ENCODE results near the gene KLHL26.
A peak's percentile ranks its signal among the peaks of the same experiment; 100 is the strongest.

The KLHL26 gene

GRCh38 chr19:18647807-18648206 lies 11.0 kb downstream of the KLHL26 start:
- ChIA-PET CTCF (no interaction called here), POLR2A (no interaction called here)
- Histone ChIP-seq H3K4me3 (ENCODE audit: low read depth, low read length) (no peak overlapping the region), H3K4me1 (ENCODE audit: control insufficient read depth, insufficient read depth, low read length) (no peaks in the 10 kb centered on the region), H3K27ac (ENCODE audit: extremely low read depth, low read depth, low read length) (no peak overlapping the region), H3K36me3 (ENCODE audit: control insufficient read depth in 2 of 2, insufficient read depth in 1 of 2, low read length in 2 of 2) (no peaks in the 10 kb centered on the region), H3K9me3 (ENCODE audit: control insufficient read depth, insufficient read depth, low read depth, low read length) (no peaks in the 10 kb centered on the region)
- TF ChIP-seq, protein P1, sequence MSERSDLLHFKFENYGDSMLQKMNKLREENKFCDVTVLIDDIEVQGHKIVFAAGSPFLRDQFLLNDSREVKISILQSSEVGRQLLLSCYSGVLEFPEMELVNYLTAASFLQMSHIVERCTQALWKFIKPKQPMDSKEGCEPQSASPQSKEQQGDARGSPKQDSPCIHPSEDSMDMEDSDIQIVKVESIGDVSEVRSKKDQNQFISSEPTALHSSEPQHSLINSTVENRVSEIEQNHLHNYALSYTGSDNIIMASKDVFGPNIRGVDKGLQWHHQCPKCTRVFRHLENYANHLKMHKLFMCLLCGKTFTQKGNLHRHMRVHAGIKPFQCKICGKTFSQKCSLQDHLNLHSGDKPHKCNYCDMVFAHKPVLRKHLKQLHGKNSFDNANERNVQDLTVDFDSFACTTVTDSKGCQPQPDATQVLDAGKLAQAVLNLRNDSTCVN (tag by site-specific recombination; optimal IDR thresholded peaks at IDR 0.05) = no peak
- TF ChIP-seq ZNF366 (tag by site-specific recombination; conservative IDR thresholded peaks at IDR 0.05) = 0 out of 2 replicates have a peak, but pooled peaks have one; percentile 5
- TF ChIP-seq, protein P2, sequence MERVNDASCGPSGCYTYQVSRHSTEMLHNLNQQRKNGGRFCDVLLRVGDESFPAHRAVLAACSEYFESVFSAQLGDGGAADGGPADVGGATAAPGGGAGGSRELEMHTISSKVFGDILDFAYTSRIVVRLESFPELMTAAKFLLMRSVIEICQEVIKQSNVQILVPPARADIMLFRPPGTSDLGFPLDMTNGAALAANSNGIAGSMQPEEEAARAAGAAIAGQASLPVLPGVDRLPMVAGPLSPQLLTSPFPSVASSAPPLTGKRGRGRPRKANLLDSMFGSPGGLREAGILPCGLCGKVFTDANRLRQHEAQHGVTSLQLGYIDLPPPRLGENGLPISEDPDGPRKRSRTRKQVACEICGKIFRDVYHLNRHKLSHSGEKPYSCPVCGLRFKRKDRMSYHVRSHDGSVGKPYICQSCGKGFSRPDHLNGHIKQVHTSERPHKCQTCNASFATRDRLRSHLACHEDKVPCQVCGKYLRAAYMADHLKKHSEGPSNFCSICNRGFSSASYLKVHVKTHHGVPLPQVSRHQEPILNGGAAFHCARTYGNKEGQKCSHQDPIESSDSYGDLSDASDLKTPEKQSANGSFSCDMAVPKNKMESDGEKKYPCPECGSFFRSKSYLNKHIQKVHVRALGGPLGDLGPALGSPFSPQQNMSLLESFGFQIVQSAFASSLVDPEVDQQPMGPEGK (tag by site-specific recombination; IDR thresholded peaks at IDR 0.05) = no peak

- Histone ChIP-seq H3K4me3 (ENCODE audit: low read depth, low read length) (no peak overlapping the region), H3K27ac (ENCODE audit: extremely low read depth, low read depth, low read length) (no peak overlapping the region), H3K36me3 (ENCODE audit: control insufficient read depth in 2 of 2, insufficient read depth in 1 of 2, low read length in 2 of 2) (no peaks in the 10 kb centered on the region), H3K9me3 (ENCODE audit: control insufficient read depth, insufficient read depth, low read depth, low read length) (no peaks in the 10 kb centered on the region), H3K4me1 (ENCODE audit: control insufficient read depth, insufficient read depth, low read length) (no peaks in the 10 kb centered on the region)
- ChIA-PET CTCF (interaction anchor here (0.5 to 0.6 kb wide), 4 partner anchors 17 to 195 kb away, joined by 3 to 4 read pairs (median 3); no protein-coding TSS in a partner anchor), POLR2A (interaction anchor here (0.5 kb wide), 1 partner anchor 115 kb away, joined by 4 read pairs; no protein-coding TSS in a partner anchor)
- TF ChIP-seq ZNF302 (tag by site-specific recombination; IDR thresholded peaks at IDR 0.05; ENCODE audit: low read depth) (no peak), ZNF341 (tag by site-specific recombination; IDR thresholded peaks at IDR 0.05; ENCODE audit: low read depth) (no peak; the same call in 1 of the 2 replicates), ZNF416 (tag by site-specific recombination; IDR thresholded peaks at IDR 0.05) (no peak), ZNF843 (tag by site-specific recombination; IDR thresholded peaks at IDR 0.05) (no peak), ZNF16 (tag by site-specific recombination; IDR thresholded peaks at IDR 0.05; ENCODE audit: low read depth) (no peak), ZNF214 (tag by site-specific recombination; IDR thresholded peaks at IDR 0.05; ENCODE audit: borderline replicate concordance) (no peak), GFI1B (tag by site-specific recombination; IDR thresholded peaks at IDR 0.05) (no peak), ZNF184 (tag by site-specific recombination; IDR thresholded peaks at IDR 0.05) (no peak), HOXC10 (CRISPR knock-in tag; IDR thresholded peaks at IDR 0.05) (no peak), SP7 (tag by site-specific recombination; IDR thresholded peaks at IDR 0.05) (no peak)
- TF ChIP-seq, protein P1 (tag by site-specific recombination; optimal IDR thresholded peaks at IDR 0.05) = no peak
Observed at GRCh38 chr19:18648973-18649315, 12.1 kb downstream of the KLHL26 start.

- TF ChIP-seq ZNF433 (tag by site-specific recombination; IDR thresholded peaks at IDR 0.05; ENCODE audit: low read depth) (no peak), SCRT2 (tag by site-specific recombination; IDR thresholded peaks at IDR 0.05) (0 out of 2 replicates have a peak, but pooled peaks have one; percentile 7), EGR2 (tag by site-specific recombination; IDR thresholded peaks at IDR 0.05; ENCODE audit: low read depth) (peak; percentile 44; the same call in 1 of the 2 replicates), ZIC2 (tag by site-specific recombination; IDR thresholded peaks at IDR 0.05) (peak; percentile 43), KLF9 (tag by site-specific recombination; IDR thresholded peaks at IDR 0.05; ENCODE audit: low read depth) (no peak), ZNF830 (tag by site-specific recombination; IDR thresholded peaks at IDR 0.05; ENCODE audit: low read depth) (no peak), ZFHX2 (tag by site-specific recombination; conservative IDR thresholded peaks at IDR 0.05) (peak; percentile 74), GLI2 (tag by site-specific recombination; IDR thresholded peaks at IDR 0.05; ENCODE audit: borderline replicate concordance, low read depth) (no peak), ZNF266 (tag by site-specific recombination; IDR thresholded peaks at IDR 0.05; ENCODE audit: low read depth) (peak; percentile 22; the same call in 1 of the 2 replicates)
- Histone ChIP-seq H3K27ac (ENCODE audit: extremely low read depth, low read depth, low read length) (no peak overlapping the region), H3K4me3 (ENCODE audit: low read depth, low read length) (no peak overlapping the region), H3K4me1 (ENCODE audit: control insufficient read depth, insufficient read depth, low read length) (no peaks in the 10 kb centered on the region), H3K36me3 (ENCODE audit: control insufficient read depth in 2 of 2, insufficient read depth in 1 of 2, low read length in 2 of 2) (no peaks in the 10 kb centered on the region), H3K9me3 (ENCODE audit: control insufficient read depth, insufficient read depth, low read depth, low read length) (no peaks in the 10 kb centered on the region)
- POLR2A ChIA-PET = no interaction called here
- CTCF ChIA-PET = interaction anchor here (0.6 kb wide), 1 partner anchor 17 kb away, joined by 4 read pairs; no protein-coding TSS in a partner anchor
Observed at GRCh38 chr19:18649371-18650020, 12.7 kb downstream of the KLHL26 start.

Measured in HEK293 (cell line).